ENCODE measurements around the gene IFNA17. TPM values are rescaled to one million over a fixed set of nuclear protein-coding genes. Genes with fewer than 3 reads are reported as not detected.

The IFNA17 gene
- not detected for polyA plus RNA-seq (2013)

- Histone ChIP-seq H3K4me1 (ENCODE audit: control extremely low read depth in 1 of 4, control insufficient read depth in 4 of 4, insufficient read depth in 4 of 4, low read length in 3 of 4) (no peaks in the 10 kb centered on the region), H3K9me3 (ENCODE audit: control extremely low read depth in 1 of 5, control insufficient read depth in 4 of 5, insufficient read depth in 2 of 5, low read depth in 1 of 5, low read length in 4 of 5) (peaks cover 0 to 2% (median 0%) of the 10 kb centered on the region in 5 experiments), H3K27me3 (replicated peaks in 2 of 5; ENCODE audit: control insufficient read depth in 4 of 5, insufficient read depth in 5 of 5, low read length in 4 of 5) (no peaks in the 10 kb centered on the region), H3K36me3 (ENCODE audit: control insufficient read depth in 4 of 4, insufficient read depth in 4 of 4, low read length in 3 of 4) (no peaks in the 10 kb centered on the region), H3K4me3 (ENCODE audit: control insufficient read depth in 1 of 7, extremely low read depth in 1 of 7, insufficient read depth in 4 of 7, low read depth in 2 of 7, low read length in 6 of 7) (no peak within 1 kb of the TSS), H3K27ac (ENCODE audit: insufficient read depth in 1 of 2, low read depth in 1 of 2, low read length in 2 of 2, poor library complexity in 1 of 2, severe bottlenecking in 2 of 2) (no peak within 1 kb of the TSS)
- WGBS (ENCODE audit: insufficient coverage), result no CpG with 5 or more reads among the region's 2 CpGs
- ChIA-PET CTCF (no interaction called here), POLR2A (no interaction called here)
- no peak for DNase-seq
Observed at GRCh38 chr9:21228122-21228521, at the start of gene IFNA17. IFNA17 (minus strand) TSS chr9:21228222; CDS start chr9:21228173, 49 bp downstream.

GRCh38 chr9:21268347-21268657 lies 40.3 kb upstream of the IFNA17 start:
- H3K27ac ChIP-seq (ENCODE audit: insufficient read depth in 1 of 2, low read depth in 1 of 2, low read length in 2 of 2, poor library complexity in 1 of 2, severe bottlenecking in 2 of 2), result no peak overlapping the region
- no peak for DNase-seq
- no peaks in the 10 kb centered on the region for H3K36me3 ChIP-seq (ENCODE audit: control insufficient read depth in 4 of 4, insufficient read depth in 4 of 4, low read length in 3 of 4)
- POLR2A ChIA-PET, result no interaction called here
- peak overlapping the region in 2 of 7 experiments; percentile 24 to 50 for H3K4me3 ChIP-seq (ENCODE audit: control insufficient read depth in 1 of 7, extremely low read depth in 1 of 7, insufficient read depth in 4 of 7, low read depth in 2 of 7, low read length in 6 of 7)
- H3K27me3 ChIP-seq (replicated peaks in 2 of 5; ENCODE audit: control insufficient read depth in 4 of 5, insufficient read depth in 5 of 5, low read length in 4 of 5), result no peaks in the 10 kb centered on the region
- no CpG with 5 or more reads among the region's 2 CpGs for WGBS (ENCODE audit: insufficient coverage)
- CTCF ChIA-PET, result interaction anchor here (1.0 to 5.1 kb wide), 5 partner anchors 17 to 55 kb away, joined by 3 to 32 read pairs (median 4); no protein-coding TSS in a partner anchor
- no peaks in the 10 kb centered on the region for H3K9me3 ChIP-seq (ENCODE audit: control extremely low read depth in 1 of 5, control insufficient read depth in 4 of 5, insufficient read depth in 2 of 5, low read depth in 1 of 5, low read length in 4 of 5)
- H3K4me1 ChIP-seq (ENCODE audit: control extremely low read depth in 1 of 4, control insufficient read depth in 4 of 4, insufficient read depth in 4 of 4, low read length in 3 of 4), result peaks cover 0 to 19% (median 12%) of the 10 kb centered on the region in 4 experiments

- CTCF ChIA-PET, result interaction anchor here (0.8 to 5.1 kb wide), 7 partner anchors 12 to 56 kb away, joined by 3 to 32 read pairs (median 3); no protein-coding TSS in a partner anchor
Observed at GRCh38 chr9:21267485-21268346, 39.7 kb upstream of the IFNA17 start.

GRCh38 chr9:21266733-21267484 lies 38.9 kb upstream of the IFNA17 start:
- Histone ChIP-seq H3K36me3 (ENCODE audit: control insufficient read depth in 4 of 4, insufficient read depth in 4 of 4, low read length in 3 of 4) (no peaks in the 10 kb centered on the region), H3K4me3 (ENCODE audit: control insufficient read depth in 1 of 7, extremely low read depth in 1 of 7, insufficient read depth in 4 of 7, low read depth in 2 of 7, low read length in 6 of 7) (peak overlapping the region in 1 of 7 experiments; percentile 16), H3K27me3 (replicated peaks in 2 of 5; ENCODE audit: control insufficient read depth in 4 of 5, insufficient read depth in 5 of 5, low read length in 4 of 5) (no peaks in the 10 kb centered on the region), H3K4me1 (ENCODE audit: control extremely low read depth in 1 of 4, control insufficient read depth in 4 of 4, insufficient read depth in 4 of 4, low read length in 3 of 4) (peaks cover 0 to 19% (median 12%) of the 10 kb centered on the region in 4 experiments), H3K9me3 (ENCODE audit: control extremely low read depth in 1 of 5, control insufficient read depth in 4 of 5, insufficient read depth in 2 of 5, low read depth in 1 of 5, low read length in 4 of 5) (no peaks in the 10 kb centered on the region), H3K27ac (ENCODE audit: insufficient read depth in 1 of 2, low read depth in 1 of 2, low read length in 2 of 2, poor library complexity in 1 of 2, severe bottlenecking in 2 of 2) (no peak overlapping the region)
- ChIA-PET CTCF (interaction anchor here (0.8 to 5.1 kb wide), 6 partner anchors 11 to 57 kb away, joined by 3 to 32 read pairs (median 4); no protein-coding TSS in a partner anchor), POLR2A (no interaction called here)
- 100% methylated on average over 1 of the region's 3 CpGs for WGBS (ENCODE audit: insufficient coverage)
- DNase-seq, result no peak

More at GRCh38 chr9:21267485-21268346, 39.7 kb upstream of the IFNA17 start:
- H3K4me3 ChIP-seq (ENCODE audit: control insufficient read depth in 1 of 7, extremely low read depth in 1 of 7, insufficient read depth in 4 of 7, low read depth in 2 of 7, low read length in 6 of 7), result peak overlapping the region in 3 of 7 experiments; percentile 16 to 50 (median 24)
- H3K4me1 ChIP-seq (ENCODE audit: control extremely low read depth in 1 of 4, control insufficient read depth in 4 of 4, insufficient read depth in 4 of 4, low read length in 3 of 4), result peaks cover 0 to 19% (median 12%) of the 10 kb centered on the region in 4 experiments
- no peak overlapping the region for H3K27ac ChIP-seq (ENCODE audit: insufficient read depth in 1 of 2, low read depth in 1 of 2, low read length in 2 of 2, poor library complexity in 1 of 2, severe bottlenecking in 2 of 2)
- POLR2A ChIA-PET, result no interaction called here
- 32% methylated on average over 4 of the region's 4 CpGs for WGBS (ENCODE audit: insufficient coverage)
- H3K27me3 ChIP-seq (replicated peaks in 2 of 5; ENCODE audit: control insufficient read depth in 4 of 5, insufficient read depth in 5 of 5, low read length in 4 of 5), result no peaks in the 10 kb centered on the region
- no peaks in the 10 kb centered on the region for H3K36me3 ChIP-seq (ENCODE audit: control insufficient read depth in 4 of 4, insufficient read depth in 4 of 4, low read length in 3 of 4)
- DNase-seq, result peak in 2 of 3 donors; percentile 32 to 47
- no peaks in the 10 kb centered on the region for H3K9me3 ChIP-seq (ENCODE audit: control extremely low read depth in 1 of 5, control insufficient read depth in 4 of 5, insufficient read depth in 2 of 5, low read depth in 1 of 5, low read length in 4 of 5)

GRCh38 chr9:21265421-21266189 lies 37.6 kb upstream of the IFNA17 start:
- no CpG with 5 or more reads among the region's 1 CpG for WGBS (ENCODE audit: insufficient coverage)
- no peak overlapping the region for H3K27ac ChIP-seq (ENCODE audit: insufficient read depth in 1 of 2, low read depth in 1 of 2, low read length in 2 of 2, poor library complexity in 1 of 2, severe bottlenecking in 2 of 2)
- no peaks in the 10 kb centered on the region for H3K36me3 ChIP-seq (ENCODE audit: control insufficient read depth in 4 of 4, insufficient read depth in 4 of 4, low read length in 3 of 4)
- peaks cover 0 to 19% (median 12%) of the 10 kb centered on the region in 4 experiments for H3K4me1 ChIP-seq (ENCODE audit: control extremely low read depth in 1 of 4, control insufficient read depth in 4 of 4, insufficient read depth in 4 of 4, low read length in 3 of 4)
- H3K27me3 ChIP-seq (replicated peaks in 2 of 5; ENCODE audit: control insufficient read depth in 4 of 5, insufficient read depth in 5 of 5, low read length in 4 of 5), result no peaks in the 10 kb centered on the region
- ChIA-PET POLR2A (no interaction called here), CTCF (interaction anchor here (0.8 to 5.1 kb wide), 4 partner anchors 10 to 525 kb away, joined by 3 to 32 read pairs (median 4); no protein-coding TSS in a partner anchor)
- DNase-seq, result no peak
- H3K4me3 ChIP-seq (ENCODE audit: control insufficient read depth in 1 of 7, extremely low read depth in 1 of 7, insufficient read depth in 4 of 7, low read depth in 2 of 7, low read length in 6 of 7), result no peak overlapping the region
- H3K9me3 ChIP-seq (ENCODE audit: control extremely low read depth in 1 of 5, control insufficient read depth in 4 of 5, insufficient read depth in 2 of 5, low read depth in 1 of 5, low read length in 4 of 5), result no peaks in the 10 kb centered on the region

- no peaks in the 10 kb centered on the region for H3K27me3 ChIP-seq (replicated peaks in 2 of 5; ENCODE audit: control insufficient read depth in 4 of 5, insufficient read depth in 5 of 5, low read length in 4 of 5)
- no peaks in the 10 kb centered on the region for H3K36me3 ChIP-seq (ENCODE audit: control insufficient read depth in 4 of 4, insufficient read depth in 4 of 4, low read length in 3 of 4)
- POLR2A ChIA-PET, result interaction anchor here (0.7 kb wide), 1 partner anchor 33 kb away, joined by 3 read pairs; no protein-coding TSS in a partner anchor
- H3K27ac ChIP-seq (ENCODE audit: insufficient read depth in 1 of 2, low read depth in 1 of 2, low read length in 2 of 2, poor library complexity in 1 of 2, severe bottlenecking in 2 of 2), result no peak overlapping the region
- DNase-seq, result peak in 2 of 3 donors; percentile 77 to 86
- H3K4me1 ChIP-seq (ENCODE audit: control extremely low read depth in 1 of 4, control insufficient read depth in 4 of 4, insufficient read depth in 4 of 4, low read length in 3 of 4), result peaks cover 19 to 42% (median 31%) of the 10 kb centered on the region in 4 experiments
- CTCF ChIA-PET, result interaction anchor here (1.0 to 2.4 kb wide), 8 partner anchors 10 to 200 kb away, joined by 3 to 9 read pairs (median 4); no protein-coding TSS in a partner anchor
- H3K4me3 ChIP-seq (ENCODE audit: control insufficient read depth in 1 of 7, extremely low read depth in 1 of 7, insufficient read depth in 4 of 7, low read depth in 2 of 7, low read length in 6 of 7), result peak overlapping the region in 1 of 7 experiments; percentile 45
- H3K9me3 ChIP-seq (ENCODE audit: control extremely low read depth in 1 of 5, control insufficient read depth in 4 of 5, insufficient read depth in 2 of 5, low read depth in 1 of 5, low read length in 4 of 5), result no peaks in the 10 kb centered on the region
- WGBS (ENCODE audit: insufficient coverage), result 62% methylated on average over 5 of the region's 5 CpGs
Observed at GRCh38 chr9:21255538-21256212, 27.7 kb upstream of the IFNA17 start.
